WTC11 (cell line): Measurements from ENCODE around the gene DDRGK1. TPM values are rescaled to one million over a fixed set of nuclear protein-coding genes. Genes with fewer than 3 reads are reported as not detected.

Source experiments
- ARID4B ChIP-seq: sonication (generic); formaldehyde crosslinking; IDR thresholded peaks from 2 replicates; pipeline ENCODE4 v1.8.0; 2023; ENCODE audit warnings: missing genetic modification reagents, mild to moderate bottlenecking, borderline replicate concordance
- CDX4 ChIP-seq: fragments of 250-450 bp; sonication (Bioruptor Pico); IDR thresholded peaks from 2 replicates; pipeline ENCODE4 v1.9.0; 2021; ENCODE audit warnings: moderate library complexity, mild to moderate bottlenecking, inconsistent platforms, borderline replicate concordance
- E2F4 ChIP-seq: sonication (generic); formaldehyde crosslinking; IDR thresholded peaks from 2 replicates; pipeline ENCODE4 v1.8.1; 2022; ENCODE audit warnings: low read depth, mild to moderate bottlenecking, moderate library complexity, missing genetic modification reagents, borderline replicate concordance
- ETV6 ChIP-seq: sonication (generic); formaldehyde crosslinking; IDR thresholded peaks from 2 replicates; pipeline ENCODE4 v1.8.1; 2022; ENCODE audit warnings: mild to moderate bottlenecking, missing genetic modification reagents
- GRHL2 ChIP-seq: fragments of 250-450 bp; sonication (Bioruptor Pico); IDR thresholded peaks from 2 replicates; pipeline ENCODE4 v1.8.0; 2022; ENCODE audit warnings: mild to moderate bottlenecking, moderate library complexity; ENCODE audit not compliant: insufficient replicate concordance, severe bottlenecking
- JUN ChIP-seq: sonication (generic); formaldehyde crosslinking; IDR thresholded peaks from 2 replicates; pipeline ENCODE4 v1.8.0; 2023; ENCODE audit warnings: mild to moderate bottlenecking, missing genetic modification reagents
- MLX ChIP-seq: sonication (generic); formaldehyde crosslinking; IDR thresholded peaks from 2 replicates; pipeline ENCODE4 v1.8.1; 2023; ENCODE audit warnings: mild to moderate bottlenecking, missing genetic modification reagents, moderate library complexity
- OVOL2 ChIP-seq: fragments of 250-450 bp; sonication (Bioruptor Pico); IDR thresholded peaks from 2 replicates; pipeline ENCODE4 v1.9.0; 2021; ENCODE audit warnings: mild to moderate bottlenecking, borderline replicate concordance
- total RNA-seq: library from RNA; stranded (reverse); gene quantifications from 3 replicates; pipeline ENCODE4 v1.2.3, GENCODE V29; 2021
- TF ChIP-seq, protein P1 (sequence below): fragments of 250-450 bp; sonication (Bioruptor Pico); conservative IDR thresholded peaks from 2 replicates; pipeline ENCODE4 v1.9.0; 2021; ENCODE audit warnings: mild to moderate bottlenecking
- TF ChIP-seq, protein P2 (sequence below): sonication (generic); formaldehyde crosslinking; conservative IDR thresholded peaks from 2 replicates; pipeline ENCODE4 v1.8.1; 2023; ENCODE audit warnings: mild to moderate bottlenecking, low read depth, missing genetic modification reagents, moderate library complexity

DDRGK1 gene
- total RNA-seq, 1 experiment from 2014 or later: 46.4 TPM

GRCh38 chr20:3168829-3169590 lies 35.5 kb downstream of the DDRGK1 start (continued):
- no peak for TF ChIP-seq ARID4B (CRISPR knock-in tag)
- TF ChIP-seq ETV6: no peak
- no peak for TF ChIP-seq OVOL2
- TF ChIP-seq, protein P1, sequence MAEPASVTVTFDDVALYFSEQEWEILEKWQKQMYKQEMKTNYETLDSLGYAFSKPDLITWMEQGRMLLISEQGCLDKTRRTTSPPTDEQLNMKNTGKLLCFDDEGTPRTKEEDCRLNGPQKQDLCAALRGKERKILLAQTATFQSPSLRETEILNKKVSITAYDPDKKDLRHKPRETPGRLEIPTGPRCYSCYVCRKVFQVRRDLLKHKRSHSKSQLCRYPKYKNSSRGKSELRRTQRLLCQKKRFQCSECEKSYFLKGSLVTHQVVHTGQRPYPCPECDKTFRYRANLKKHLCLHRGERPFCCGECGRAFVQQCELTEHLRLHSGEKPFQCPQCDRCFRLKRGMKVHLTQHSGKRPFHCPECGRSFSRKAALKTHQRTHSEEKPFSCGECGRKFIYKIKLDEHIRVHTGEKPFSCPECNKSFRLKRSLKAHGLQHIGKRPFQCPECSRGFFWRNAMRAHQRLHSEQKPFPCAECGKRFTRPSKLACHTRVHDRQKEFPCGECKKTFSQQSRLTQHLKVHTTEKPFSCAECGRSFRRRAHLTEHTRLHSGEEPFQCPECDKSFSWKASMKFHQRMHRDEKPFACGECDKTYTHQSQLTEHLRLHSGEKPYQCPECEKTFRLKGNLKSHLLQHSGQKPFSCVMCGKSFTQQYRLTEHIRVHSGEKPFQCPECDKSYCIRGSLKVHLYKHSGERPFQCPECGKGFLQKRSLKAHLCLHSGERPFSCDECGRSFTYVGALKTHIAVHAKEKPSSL (CRISPR knock-in tag): no peak
- no peak for TF ChIP-seq E2F4 (CRISPR knock-in tag)
- no peak for TF ChIP-seq CDX4 (CRISPR knock-in tag)
- TF ChIP-seq, protein P2, sequence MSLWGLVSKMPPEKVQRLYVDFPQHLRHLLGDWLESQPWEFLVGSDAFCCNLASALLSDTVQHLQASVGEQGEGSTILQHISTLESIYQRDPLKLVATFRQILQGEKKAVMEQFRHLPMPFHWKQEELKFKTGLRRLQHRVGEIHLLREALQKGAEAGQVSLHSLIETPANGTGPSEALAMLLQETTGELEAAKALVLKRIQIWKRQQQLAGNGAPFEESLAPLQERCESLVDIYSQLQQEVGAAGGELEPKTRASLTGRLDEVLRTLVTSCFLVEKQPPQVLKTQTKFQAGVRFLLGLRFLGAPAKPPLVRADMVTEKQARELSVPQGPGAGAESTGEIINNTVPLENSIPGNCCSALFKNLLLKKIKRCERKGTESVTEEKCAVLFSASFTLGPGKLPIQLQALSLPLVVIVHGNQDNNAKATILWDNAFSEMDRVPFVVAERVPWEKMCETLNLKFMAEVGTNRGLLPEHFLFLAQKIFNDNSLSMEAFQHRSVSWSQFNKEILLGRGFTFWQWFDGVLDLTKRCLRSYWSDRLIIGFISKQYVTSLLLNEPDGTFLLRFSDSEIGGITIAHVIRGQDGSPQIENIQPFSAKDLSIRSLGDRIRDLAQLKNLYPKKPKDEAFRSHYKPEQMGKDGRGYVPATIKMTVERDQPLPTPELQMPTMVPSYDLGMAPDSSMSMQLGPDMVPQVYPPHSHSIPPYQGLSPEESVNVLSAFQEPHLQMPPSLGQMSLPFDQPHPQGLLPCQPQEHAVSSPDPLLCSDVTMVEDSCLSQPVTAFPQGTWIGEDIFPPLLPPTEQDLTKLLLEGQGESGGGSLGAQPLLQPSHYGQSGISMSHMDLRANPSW (CRISPR knock-in tag): no peak
- TF ChIP-seq GRHL2 (CRISPR knock-in tag): no peak
- no peak for TF ChIP-seq MLX (CRISPR knock-in tag)
- TF ChIP-seq JUN (CRISPR knock-in tag): no peak
